Neural cell (in vitro differentiated cells): ENCODE results near the gene OR6J1. TPM values are rescaled to one million over a fixed set of nuclear protein-coding genes. Genes with fewer than 3 reads are reported as not detected.

Experiments used
- H2AFZ ChIP-seq: fragments of 200-600, 300-800 bp; sonication (generic), shearing (Covaris generic); 2 replicates; pipeline ENCODE4 v1.6.0; 2014; ENCODE audit warnings: low read depth, mild to moderate bottlenecking, antibody characterized with exemption, low read length, moderate library complexity
- H3F3A ChIP-seq: fragments of 200-600 bp; shearing (Covaris generic); 2 replicates; pipeline ENCODE4 v1.6.1; 2016; ENCODE audit warnings: mild to moderate bottlenecking, moderate library complexity, mixed read lengths, antibody characterized with exemption, low read length; ENCODE audit not compliant: insufficient read depth, poor library complexity, severe bottlenecking
- H3K27ac ChIP-seq: fragments of 200-600, 300-800 bp; sonication (generic), shearing (Covaris generic); 2 replicates; pipeline ENCODE4 v1.5.1; 2014; ENCODE audit warnings: mild to moderate bottlenecking, low read length, moderate library complexity
- H3K27me3 ChIP-seq: fragments of 300-800, 200-600 bp; sonication (generic), shearing (Covaris generic); 2 replicates; pipeline ENCODE4 v1.6.0; 2014; ENCODE audit warnings: mild to moderate bottlenecking, low read depth, low read length, moderate library complexity; ENCODE audit not compliant: insufficient read depth
- H3K36me3 ChIP-seq: fragments of 300-800, 200-600 bp; sonication (generic), shearing (Covaris generic); 2 replicates; pipeline ENCODE4 v1.5.1; 2014; ENCODE audit warnings: mild to moderate bottlenecking, antibody characterized with exemption, low read length, moderate library complexity; ENCODE audit not compliant: insufficient read depth
- H3K4me2 ChIP-seq: fragments of 300-800, 200-600 bp; sonication (generic), shearing (Covaris generic); 2 replicates; pipeline ENCODE4 v1.6.0; 2014; ENCODE audit warnings: mild to moderate bottlenecking, low read length
- H3K4me3 ChIP-seq: fragments of 300-800, 200-600 bp; sonication (generic), shearing (Covaris generic); 2 replicates; pipeline ENCODE4 v1.5.1; 2014; ENCODE audit warnings: mild to moderate bottlenecking, low read length, moderate library complexity
- H3K79me2 ChIP-seq: fragments of 200-600 bp; shearing (Covaris generic); replicated peaks from 2 replicates; pipeline ENCODE4 v1.6.0; 2014; ENCODE audit warnings: mild to moderate bottlenecking, low read length, moderate library complexity; ENCODE audit not compliant: insufficient read depth
- H3K9ac ChIP-seq: fragments of 300-800, 200-600 bp; sonication (generic), shearing (Covaris generic); 2 replicates; pipeline ENCODE4 v1.6.1; 2016; ENCODE audit warnings: mild to moderate bottlenecking, low read length, mixed read lengths
- H3K9me2 ChIP-seq: fragments of 200-600 bp; shearing (Covaris generic); 2 replicates; pipeline ENCODE4 v1.6.1; 2016; ENCODE audit warnings: mild to moderate bottlenecking, low read length, mixed read lengths; ENCODE audit not compliant: insufficient read depth
- H3K9me3 ChIP-seq: fragments of 200-600, 300-800 bp; sonication (generic), shearing (Covaris generic); 2 replicates; pipeline ENCODE4 v1.6.1; 2016; ENCODE audit warnings: mild to moderate bottlenecking, mixed run types, low read length, moderate library complexity, mixed read lengths
- H4K20me1 ChIP-seq: fragments of 200-600 bp; shearing (Covaris generic); 2 replicates; pipeline ENCODE4 v1.6.1; 2016; ENCODE audit warnings: mild to moderate bottlenecking, mixed run types; ENCODE audit not compliant: insufficient read depth
- EP300 ChIP-seq: fragments of 450-650 bp; conservative IDR thresholded peaks from 2 replicates; pipeline ENCODE4 v1.6.1; 2014; ENCODE audit warnings: antibody characterized with exemption, mild to moderate bottlenecking, moderate library complexity; ENCODE audit not compliant: poor library complexity, severe bottlenecking
- EZH2 ChIP-seq: fragments of 200-600, 300-800 bp; shearing (Covaris generic), sonication (generic); IDR thresholded peaks from 2 replicates; pipeline ENCODE4 v1.6.1; 2014; ENCODE audit warnings: antibody characterized with exemption, low read length, borderline replicate concordance, mild to moderate bottlenecking; ENCODE audit not compliant: insufficient read depth, poor library complexity, severe bottlenecking
- MXI1 ChIP-seq: fragments of 450-650 bp; conservative IDR thresholded peaks from 2 replicates; pipeline ENCODE4 v1.6.1; 2014; ENCODE audit warnings: antibody characterized with exemption, mild to moderate bottlenecking; ENCODE audit not compliant: poor library complexity, severe bottlenecking
- POLR2AphosphoS5 ChIP-seq: IDR thresholded peaks from 2 replicates; pipeline ENCODE4 v1.6.1; 2012
- RAD21 ChIP-seq: fragments of 450-650 bp; conservative IDR thresholded peaks from 2 replicates; pipeline ENCODE4 v1.6.1; 2014; ENCODE audit warnings: antibody characterized with exemption, mild to moderate bottlenecking, moderate library complexity
- SMC3 ChIP-seq: fragments of 450-650 bp; conservative IDR thresholded peaks from 2 replicates; pipeline ENCODE4 v1.6.1; 2014; ENCODE audit warnings: antibody characterized with exemption, mild to moderate bottlenecking, moderate library complexity; ENCODE audit not compliant: poor library complexity
- TAF1 ChIP-seq: IDR thresholded peaks from 2 replicates; pipeline ENCODE4 v1.6.1; 2012; ENCODE audit warnings: low read depth
- polyA plus RNA-seq: library from polyadenylated mRNA; depleted of rRNA; stranded (reverse); fragments of >200 nt; gene quantifications from 2 replicates; pipeline ENCODE4 v1.2.3, GENCODE V29; 2014
- TF ChIP-seq, protein P1 (sequence below): fragments of 450-650 bp; IDR thresholded peaks from 2 replicates; pipeline ENCODE4 v1.5.1; 2014; ENCODE audit warnings: antibody characterized with exemption, mild to moderate bottlenecking, moderate library complexity; ENCODE audit not compliant: poor library complexity, severe bottlenecking
- TF ChIP-seq, protein P2 (sequence below): IDR thresholded peaks from 2 replicates; pipeline ENCODE4 v1.6.1; 2012; ENCODE audit warnings: borderline replicate concordance

Gene OR6J1
- polyA plus RNA-seq, 1 donor from 2014 or later, result not detected

DNA sequence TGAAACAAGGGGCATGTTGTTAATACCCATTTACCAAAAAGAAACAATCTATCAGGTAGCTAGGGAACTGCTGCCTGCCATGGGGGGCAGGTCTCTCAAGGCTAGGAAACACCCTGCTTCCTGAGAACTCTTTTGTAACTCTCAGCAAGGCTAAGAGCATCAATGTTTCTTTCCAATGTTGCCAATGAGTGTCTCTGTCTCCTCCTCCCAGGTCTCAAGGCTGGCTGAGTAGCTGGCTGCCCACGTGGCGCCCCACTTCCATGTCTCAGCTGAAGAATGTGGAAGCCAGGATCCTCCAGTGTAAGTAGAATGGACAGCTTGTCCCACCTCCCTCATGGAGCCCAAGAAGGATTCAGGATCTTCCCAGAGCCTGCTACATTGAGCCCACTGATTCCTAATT, 42.7 kb downstream of the OR6J1 start:
- no peak overlapping the region for H3K4me2 ChIP-seq
- peaks cover 3% of the 10 kb centered on the region for H3K79me2 ChIP-seq
- no peak for TF ChIP-seq EZH2
- no peak for TF ChIP-seq TAF1
- TF ChIP-seq EP300, result no peak
- TF ChIP-seq, protein P1, sequence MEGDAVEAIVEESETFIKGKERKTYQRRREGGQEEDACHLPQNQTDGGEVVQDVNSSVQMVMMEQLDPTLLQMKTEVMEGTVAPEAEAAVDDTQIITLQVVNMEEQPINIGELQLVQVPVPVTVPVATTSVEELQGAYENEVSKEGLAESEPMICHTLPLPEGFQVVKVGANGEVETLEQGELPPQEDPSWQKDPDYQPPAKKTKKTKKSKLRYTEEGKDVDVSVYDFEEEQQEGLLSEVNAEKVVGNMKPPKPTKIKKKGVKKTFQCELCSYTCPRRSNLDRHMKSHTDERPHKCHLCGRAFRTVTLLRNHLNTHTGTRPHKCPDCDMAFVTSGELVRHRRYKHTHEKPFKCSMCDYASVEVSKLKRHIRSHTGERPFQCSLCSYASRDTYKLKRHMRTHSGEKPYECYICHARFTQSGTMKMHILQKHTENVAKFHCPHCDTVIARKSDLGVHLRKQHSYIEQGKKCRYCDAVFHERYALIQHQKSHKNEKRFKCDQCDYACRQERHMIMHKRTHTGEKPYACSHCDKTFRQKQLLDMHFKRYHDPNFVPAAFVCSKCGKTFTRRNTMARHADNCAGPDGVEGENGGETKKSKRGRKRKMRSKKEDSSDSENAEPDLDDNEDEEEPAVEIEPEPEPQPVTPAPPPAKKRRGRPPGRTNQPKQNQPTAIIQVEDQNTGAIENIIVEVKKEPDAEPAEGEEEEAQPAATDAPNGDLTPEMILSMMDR, result no peak
- TF ChIP-seq, protein P2, sequence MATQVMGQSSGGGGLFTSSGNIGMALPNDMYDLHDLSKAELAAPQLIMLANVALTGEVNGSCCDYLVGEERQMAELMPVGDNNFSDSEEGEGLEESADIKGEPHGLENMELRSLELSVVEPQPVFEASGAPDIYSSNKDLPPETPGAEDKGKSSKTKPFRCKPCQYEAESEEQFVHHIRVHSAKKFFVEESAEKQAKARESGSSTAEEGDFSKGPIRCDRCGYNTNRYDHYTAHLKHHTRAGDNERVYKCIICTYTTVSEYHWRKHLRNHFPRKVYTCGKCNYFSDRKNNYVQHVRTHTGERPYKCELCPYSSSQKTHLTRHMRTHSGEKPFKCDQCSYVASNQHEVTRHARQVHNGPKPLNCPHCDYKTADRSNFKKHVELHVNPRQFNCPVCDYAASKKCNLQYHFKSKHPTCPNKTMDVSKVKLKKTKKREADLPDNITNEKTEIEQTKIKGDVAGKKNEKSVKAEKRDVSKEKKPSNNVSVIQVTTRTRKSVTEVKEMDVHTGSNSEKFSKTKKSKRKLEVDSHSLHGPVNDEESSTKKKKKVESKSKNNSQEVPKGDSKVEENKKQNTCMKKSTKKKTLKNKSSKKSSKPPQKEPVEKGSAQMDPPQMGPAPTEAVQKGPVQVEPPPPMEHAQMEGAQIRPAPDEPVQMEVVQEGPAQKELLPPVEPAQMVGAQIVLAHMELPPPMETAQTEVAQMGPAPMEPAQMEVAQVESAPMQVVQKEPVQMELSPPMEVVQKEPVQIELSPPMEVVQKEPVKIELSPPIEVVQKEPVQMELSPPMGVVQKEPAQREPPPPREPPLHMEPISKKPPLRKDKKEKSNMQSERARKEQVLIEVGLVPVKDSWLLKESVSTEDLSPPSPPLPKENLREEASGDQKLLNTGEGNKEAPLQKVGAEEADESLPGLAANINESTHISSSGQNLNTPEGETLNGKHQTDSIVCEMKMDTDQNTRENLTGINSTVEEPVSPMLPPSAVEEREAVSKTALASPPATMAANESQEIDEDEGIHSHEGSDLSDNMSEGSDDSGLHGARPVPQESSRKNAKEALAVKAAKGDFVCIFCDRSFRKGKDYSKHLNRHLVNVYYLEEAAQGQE, result no peak
- TF ChIP-seq SMC3, result no peak
- TF ChIP-seq RAD21, result no peak
- TF ChIP-seq POLR2AphosphoS5, result no peak
- no peak for TF ChIP-seq MXI1

DNA sequence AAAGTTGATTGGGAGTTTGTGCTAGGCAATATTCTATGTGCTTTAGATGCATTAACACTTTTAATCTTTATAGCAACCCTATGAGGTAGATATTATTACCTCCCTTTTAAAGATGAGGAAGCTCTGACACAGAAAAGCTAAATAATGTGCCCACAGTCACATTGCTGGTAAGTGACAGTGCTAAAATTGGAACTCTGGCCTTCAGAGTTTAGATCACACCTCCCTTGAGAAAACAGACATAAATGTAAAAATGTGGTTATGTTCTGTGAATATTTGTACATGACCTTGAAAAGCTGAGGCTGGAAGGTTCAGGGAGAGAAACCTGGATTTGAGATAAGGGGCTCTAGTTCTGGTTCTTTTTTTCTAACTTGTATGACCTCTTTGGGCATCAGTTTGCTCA, 44.1 kb downstream of the OR6J1 start:
- no peaks in the 10 kb centered on the region for H3K9me2 ChIP-seq
- H3K4me2 ChIP-seq, result no peak overlapping the region
- no peak overlapping the region for H2AFZ ChIP-seq
- H3K79me2 ChIP-seq, result peaks cover 3% of the 10 kb centered on the region
- no peak overlapping the region for H3K27ac ChIP-seq
- no peaks in the 10 kb centered on the region for H3K27me3 ChIP-seq
- no peaks in the 10 kb centered on the region for H3F3A ChIP-seq
- peaks cover 7% of the 10 kb centered on the region for H3K36me3 ChIP-seq
- no peaks in the 10 kb centered on the region for H4K20me1 ChIP-seq
- H3K9ac ChIP-seq, result no peak overlapping the region
- no peak for TF ChIP-seq POLR2AphosphoS5
- no peak for TF ChIP-seq EP300
- no peak for TF ChIP-seq SMC3
- TF ChIP-seq MXI1, result no peak
- TF ChIP-seq TAF1, result no peak
- TF ChIP-seq RAD21, result no peak
- TF ChIP-seq, protein P1, result no peak
- TF ChIP-seq, protein P2, result no peak
- no peak for TF ChIP-seq EZH2
- H3K4me3 ChIP-seq, result no peak overlapping the region
- no peaks in the 10 kb centered on the region for H3K9me3 ChIP-seq

More for the DNA sequence above, 42.7 kb downstream of the OR6J1 start:
- no peak overlapping the region for H3K4me3 ChIP-seq
- no peak overlapping the region for H2AFZ ChIP-seq
- H3K27ac ChIP-seq, result no peak overlapping the region
- no peaks in the 10 kb centered on the region for H4K20me1 ChIP-seq
- H3F3A ChIP-seq, result no peaks in the 10 kb centered on the region
- H3K36me3 ChIP-seq, result peaks cover 7% of the 10 kb centered on the region
- H3K9ac ChIP-seq, result no peak overlapping the region
- no peaks in the 10 kb centered on the region for H3K27me3 ChIP-seq
- H3K9me3 ChIP-seq, result no peaks in the 10 kb centered on the region
- H3K9me2 ChIP-seq, result no peaks in the 10 kb centered on the region
